ENCODE results near the gene HMG20B.

The HMG20B gene

DNA sequence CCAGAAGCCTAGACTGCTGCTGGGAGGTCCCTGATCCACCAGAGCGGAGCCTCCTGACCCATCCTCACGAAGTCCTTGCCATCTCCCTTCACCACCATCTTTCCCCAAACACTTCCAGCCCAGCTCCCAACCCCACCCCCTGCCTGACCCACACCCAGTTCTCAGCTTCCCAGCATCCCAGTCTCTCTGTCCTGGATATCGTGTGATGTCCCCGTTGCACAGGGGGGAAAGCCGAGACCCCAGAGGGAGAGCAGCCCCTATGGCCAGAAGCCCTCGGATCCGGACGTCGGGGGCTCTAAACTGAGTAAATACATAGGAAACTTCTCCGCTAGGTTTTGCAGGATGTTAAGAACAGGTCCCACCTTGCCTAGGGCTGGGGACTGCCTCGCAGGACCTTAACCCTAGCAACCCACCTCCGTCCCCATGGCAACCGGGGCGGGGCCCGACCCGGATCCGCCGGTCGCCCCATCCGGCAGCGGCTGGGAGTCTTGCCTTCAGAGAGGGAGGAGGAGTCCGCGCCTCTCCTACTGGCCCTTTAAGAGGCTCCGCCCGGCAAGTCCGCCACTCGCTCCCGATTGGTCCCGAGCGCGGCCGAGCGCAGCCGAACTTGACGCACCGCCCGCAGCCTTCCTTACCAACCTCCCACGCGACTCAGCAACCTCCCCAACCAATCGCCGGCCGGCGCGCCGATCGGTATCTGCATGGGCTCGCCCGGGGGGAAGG is 451 bp upstream of the HMG20B start:
- H3K4me3 ChIP-seq (ENCODE audit: low read depth, low read length): peak overlapping the region; percentile 56

DNA sequence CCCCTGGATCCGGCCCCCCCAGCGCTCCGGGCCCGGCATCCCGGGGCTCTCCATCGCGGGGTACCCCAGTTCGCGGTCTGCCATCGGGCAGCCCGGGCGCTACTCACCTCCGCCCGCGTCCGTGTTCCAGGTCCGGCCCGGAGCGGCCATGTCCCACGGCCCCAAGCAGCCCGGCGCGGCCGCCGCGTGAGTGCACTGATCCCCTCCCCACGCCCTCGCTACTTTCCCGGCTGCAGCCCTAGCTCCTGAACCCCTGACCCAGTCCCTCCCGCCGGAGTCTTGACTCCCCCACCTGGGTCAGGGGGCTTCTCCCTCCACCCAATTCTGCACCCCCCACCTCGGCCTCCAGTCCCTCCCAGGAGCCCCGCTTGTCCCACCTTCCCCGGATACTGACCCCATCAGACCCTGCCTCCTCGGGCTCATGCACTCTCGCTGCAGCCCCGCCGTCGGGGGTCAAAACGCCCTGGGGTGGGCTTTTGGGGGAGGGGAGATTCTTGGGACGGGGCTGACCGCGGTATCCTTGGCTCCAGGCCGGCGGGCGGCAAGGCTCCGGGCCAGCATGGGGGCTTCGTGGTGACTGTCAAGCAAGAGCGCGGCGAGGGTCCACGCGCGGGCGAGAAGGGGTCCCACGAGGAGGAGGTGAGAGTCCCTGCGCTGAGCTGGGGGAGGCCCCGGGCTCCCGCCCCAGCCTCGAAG is 566 bp downstream of the HMG20B start:
- peak overlapping the region; percentile 97 for H3K4me3 ChIP-seq (ENCODE audit: low read depth, low read length)
- peak; percentile 42 for DNase-seq (ENCODE audit: low read depth)
- TF ChIP-seq, protein P1, sequence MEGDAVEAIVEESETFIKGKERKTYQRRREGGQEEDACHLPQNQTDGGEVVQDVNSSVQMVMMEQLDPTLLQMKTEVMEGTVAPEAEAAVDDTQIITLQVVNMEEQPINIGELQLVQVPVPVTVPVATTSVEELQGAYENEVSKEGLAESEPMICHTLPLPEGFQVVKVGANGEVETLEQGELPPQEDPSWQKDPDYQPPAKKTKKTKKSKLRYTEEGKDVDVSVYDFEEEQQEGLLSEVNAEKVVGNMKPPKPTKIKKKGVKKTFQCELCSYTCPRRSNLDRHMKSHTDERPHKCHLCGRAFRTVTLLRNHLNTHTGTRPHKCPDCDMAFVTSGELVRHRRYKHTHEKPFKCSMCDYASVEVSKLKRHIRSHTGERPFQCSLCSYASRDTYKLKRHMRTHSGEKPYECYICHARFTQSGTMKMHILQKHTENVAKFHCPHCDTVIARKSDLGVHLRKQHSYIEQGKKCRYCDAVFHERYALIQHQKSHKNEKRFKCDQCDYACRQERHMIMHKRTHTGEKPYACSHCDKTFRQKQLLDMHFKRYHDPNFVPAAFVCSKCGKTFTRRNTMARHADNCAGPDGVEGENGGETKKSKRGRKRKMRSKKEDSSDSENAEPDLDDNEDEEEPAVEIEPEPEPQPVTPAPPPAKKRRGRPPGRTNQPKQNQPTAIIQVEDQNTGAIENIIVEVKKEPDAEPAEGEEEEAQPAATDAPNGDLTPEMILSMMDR (IDR thresholded peaks at IDR 0.05; ENCODE audit: insufficient read depth, low read depth, low read length, missing control alignments): no peak

More for the DNA sequence above, 451 bp upstream of the HMG20B start:
- DNase-seq (ENCODE audit: low read depth): peak; percentile 100
- TF ChIP-seq, protein P1 (IDR thresholded peaks at IDR 0.05; ENCODE audit: insufficient read depth, low read depth, low read length, missing control alignments): no peak

DNA sequence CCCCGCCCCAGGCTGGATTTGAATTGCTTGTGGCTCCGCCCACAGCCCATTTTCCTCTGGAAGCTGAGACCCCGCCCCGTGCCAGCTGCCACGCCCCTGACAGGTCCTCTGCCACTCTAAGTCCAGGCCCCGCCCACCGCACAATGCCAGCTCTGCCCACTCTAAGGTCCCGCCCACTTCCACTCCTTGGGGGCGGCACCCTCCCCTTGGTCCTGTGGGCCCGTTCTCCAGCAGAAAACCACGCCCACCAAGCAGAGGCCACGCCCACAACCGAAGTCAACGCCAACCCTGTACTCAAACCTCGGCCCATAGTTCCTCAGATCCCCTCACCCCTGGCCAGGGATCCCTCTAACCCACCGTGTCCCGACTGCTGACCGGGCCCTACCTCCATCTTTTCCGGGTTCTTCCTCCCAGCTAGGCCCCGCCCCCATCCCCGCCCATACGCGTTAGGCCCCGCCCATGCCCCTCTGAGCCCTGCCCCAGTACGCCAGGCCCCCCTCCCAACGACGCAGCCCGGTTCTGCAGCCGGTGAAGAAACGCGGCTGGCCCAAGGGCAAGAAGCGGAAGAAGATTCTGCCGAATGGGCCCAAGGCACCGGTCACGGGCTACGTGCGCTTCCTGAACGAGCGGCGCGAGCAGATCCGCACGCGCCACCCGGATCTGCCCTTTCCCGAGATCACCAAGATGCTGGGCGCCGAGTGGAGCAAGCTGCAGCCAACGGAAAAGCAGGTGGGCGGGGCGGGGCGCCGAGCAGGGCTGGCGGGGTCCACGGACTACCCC is 1.3 kb downstream of the HMG20B start:
- peak overlapping the region; percentile 97 for H3K4me3 ChIP-seq (ENCODE audit: low read depth, low read length)
- TF ChIP-seq, protein P1 (IDR thresholded peaks at IDR 0.05; ENCODE audit: insufficient read depth, low read depth, low read length, missing control alignments): no peak
- DNase-seq (ENCODE audit: low read depth): peak; percentile 98

DNA sequence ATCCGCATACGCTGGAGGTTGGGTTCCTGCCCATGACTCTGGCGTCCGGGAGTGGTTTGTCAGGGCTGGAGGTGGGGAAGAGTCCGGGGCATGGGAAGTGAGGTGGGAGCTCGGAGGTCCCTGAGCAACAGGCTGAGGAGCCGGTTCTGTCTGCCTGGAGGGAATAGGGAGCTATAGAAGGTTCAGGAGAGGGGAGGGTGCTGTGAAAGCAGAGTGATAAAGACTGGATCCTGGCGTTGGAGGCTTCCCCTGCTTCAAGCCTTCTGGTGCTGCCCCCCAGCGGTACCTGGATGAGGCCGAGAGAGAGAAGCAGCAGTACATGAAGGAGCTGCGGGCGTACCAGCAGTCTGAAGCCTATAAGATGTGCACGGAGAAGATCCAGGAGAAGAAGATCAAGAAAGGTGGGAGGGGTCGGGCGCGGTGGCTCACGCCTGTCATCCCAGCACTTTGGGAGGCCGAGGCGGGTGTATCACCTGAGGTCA is 2.6 kb downstream of the HMG20B start:
- DNase-seq (ENCODE audit: low read depth): peak; percentile 73
- TF ChIP-seq, protein P1 (IDR thresholded peaks at IDR 0.05; ENCODE audit: insufficient read depth, low read depth, low read length, missing control alignments): peak; percentile 63
- no peak overlapping the region for H3K4me3 ChIP-seq (ENCODE audit: low read depth, low read length)

DNA sequence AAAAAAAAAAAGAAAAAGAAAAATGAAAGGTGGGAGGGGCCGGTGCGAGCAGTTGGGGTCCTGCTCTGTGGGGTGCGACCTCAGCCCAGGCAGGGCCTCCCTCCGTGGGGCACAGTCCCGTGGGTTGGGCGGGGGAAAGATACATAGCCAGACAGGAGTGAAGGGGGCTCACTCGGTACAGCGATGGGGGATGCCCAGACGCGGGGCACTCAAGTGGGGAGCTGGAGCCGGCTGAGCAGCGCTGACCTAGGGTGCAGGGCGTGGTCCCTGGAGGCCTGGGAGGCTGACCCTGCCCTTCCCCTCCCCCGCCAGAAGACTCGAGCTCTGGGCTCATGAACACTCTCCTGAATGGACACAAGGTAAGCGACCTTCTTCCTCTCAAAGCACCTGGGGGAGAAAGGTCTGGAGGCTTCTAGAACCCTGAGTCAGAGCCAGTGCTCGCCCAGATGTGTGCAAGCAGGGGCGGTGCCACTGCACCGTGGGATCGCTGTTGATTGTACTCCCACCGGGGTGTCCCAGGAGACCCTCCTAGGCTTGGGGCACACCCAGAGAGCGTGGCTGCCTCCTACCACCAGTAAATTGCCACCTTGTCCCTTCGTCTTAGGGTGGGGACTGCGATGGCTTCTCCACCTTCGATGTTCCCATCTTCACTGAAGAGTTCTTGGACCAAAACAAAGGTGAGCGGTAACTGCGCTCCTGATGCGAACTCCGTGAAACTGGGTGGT is 3.4 kb downstream of the HMG20B start:
- no peak for DNase-seq (ENCODE audit: low read depth)
- H3K4me3 ChIP-seq (ENCODE audit: low read depth, low read length): no peak overlapping the region
- TF ChIP-seq, protein P1 (IDR thresholded peaks at IDR 0.05; ENCODE audit: insufficient read depth, low read depth, low read length, missing control alignments): no peak

DNA sequence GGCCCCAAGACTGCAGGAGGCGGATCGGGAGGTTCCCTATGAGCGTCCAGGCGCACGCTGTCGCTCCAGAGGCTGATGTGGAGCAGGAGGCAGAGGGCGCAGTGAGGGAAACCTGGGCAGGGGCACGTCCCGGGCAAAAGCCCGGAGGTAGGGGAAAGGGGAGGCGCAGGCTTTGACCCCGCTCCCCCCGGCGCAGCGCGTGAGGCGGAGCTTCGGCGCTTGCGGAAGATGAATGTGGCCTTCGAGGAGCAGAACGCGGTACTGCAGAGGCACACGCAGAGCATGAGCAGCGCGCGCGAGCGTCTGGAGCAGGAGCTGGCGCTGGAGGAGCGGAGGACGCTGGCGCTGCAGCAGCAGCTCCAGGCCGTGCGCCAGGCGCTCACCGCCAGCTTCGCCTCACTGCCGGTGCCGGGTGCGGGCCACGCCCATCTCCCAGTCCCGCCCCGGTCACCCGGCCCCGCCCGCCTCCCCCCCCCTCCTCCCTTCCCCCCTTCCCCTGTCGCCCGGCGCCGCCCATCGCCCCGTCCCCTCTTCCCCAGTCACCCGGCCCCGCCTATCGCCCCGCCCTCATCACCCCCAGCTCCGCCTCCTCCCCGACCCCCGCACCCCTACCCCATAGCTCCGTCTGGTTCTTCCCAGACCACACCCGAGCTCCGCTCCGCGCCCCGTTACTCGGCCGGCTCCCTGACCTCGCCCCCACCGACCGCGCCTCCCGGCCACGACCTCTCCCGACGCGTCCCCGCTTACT is 4.1 kb downstream of the HMG20B start:
- H3K4me3 ChIP-seq (ENCODE audit: low read depth, low read length): no peak overlapping the region
- no peak for DNase-seq (ENCODE audit: low read depth)
- TF ChIP-seq, protein P1 (IDR thresholded peaks at IDR 0.05; ENCODE audit: insufficient read depth, low read depth, low read length, missing control alignments): no peak
